HG02588 (cell line): Measurements from ENCODE around the gene DLG1.

ENCODE experiments used
- ATAC-seq: cut with Tn5 transposase; IDR thresholded peaks from one replicate; pipeline ENCODE4 v1.9.1; 2021; ENCODE audit warnings: mild to moderate bottlenecking, moderate library complexity; ENCODE audit not compliant: unreplicated experiment

Gene DLG1

DNA sequence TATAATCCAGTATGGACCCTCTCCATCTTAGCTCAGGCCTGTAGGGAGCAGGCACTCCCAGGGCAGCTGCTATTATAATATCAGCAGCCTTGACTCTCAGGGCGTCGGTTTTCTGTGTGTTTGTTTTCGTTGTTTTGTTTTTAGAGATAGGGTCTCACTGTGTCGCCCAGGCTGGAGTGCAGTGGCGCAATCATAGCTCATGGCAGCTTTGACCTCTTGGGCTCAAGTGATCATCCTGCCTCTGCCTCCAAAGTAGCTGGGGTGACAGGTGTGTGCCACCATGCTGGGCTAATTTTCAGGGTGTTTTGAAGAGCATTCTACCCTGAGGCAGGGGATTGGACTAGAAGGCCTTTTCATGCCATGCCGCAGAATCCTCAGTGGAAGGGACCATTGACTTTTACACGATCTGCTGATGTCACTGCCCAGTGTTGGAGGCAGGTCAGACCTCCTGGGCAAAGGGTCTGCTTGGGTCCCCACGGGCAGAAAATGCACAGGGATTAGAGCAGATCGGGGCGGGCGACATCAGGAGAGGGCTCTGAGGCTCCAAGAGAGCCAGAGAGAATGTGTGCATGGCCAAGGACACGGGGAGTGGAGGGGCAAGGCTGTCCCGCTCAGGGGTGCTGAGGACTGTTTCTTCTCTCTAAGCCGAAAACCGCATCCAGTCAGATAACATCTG lies 276.5 kb downstream of the DLG1 start:
- no peak for ATAC-seq

DNA sequence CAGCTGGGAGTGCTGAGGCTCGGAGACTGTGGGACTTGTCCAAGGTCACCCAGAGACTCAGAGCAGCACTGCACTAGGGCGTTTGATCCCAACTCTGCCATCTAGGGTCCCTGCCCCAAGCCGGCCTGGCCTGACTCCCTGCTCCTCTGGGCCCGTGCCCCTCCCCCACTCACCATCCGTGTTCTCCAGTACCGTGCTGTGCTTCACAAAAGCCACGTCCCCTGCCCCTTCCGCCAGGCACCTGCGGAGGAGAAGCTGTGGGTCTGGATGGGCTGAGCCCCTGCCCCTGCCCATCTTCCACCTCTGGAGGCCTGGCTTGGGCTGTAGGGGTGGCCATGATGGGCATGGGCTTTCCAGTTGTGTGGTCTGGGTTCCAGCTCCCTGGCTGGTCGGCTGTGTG lies 277.2 kb downstream of the DLG1 start:
- no peak for ATAC-seq

DNA sequence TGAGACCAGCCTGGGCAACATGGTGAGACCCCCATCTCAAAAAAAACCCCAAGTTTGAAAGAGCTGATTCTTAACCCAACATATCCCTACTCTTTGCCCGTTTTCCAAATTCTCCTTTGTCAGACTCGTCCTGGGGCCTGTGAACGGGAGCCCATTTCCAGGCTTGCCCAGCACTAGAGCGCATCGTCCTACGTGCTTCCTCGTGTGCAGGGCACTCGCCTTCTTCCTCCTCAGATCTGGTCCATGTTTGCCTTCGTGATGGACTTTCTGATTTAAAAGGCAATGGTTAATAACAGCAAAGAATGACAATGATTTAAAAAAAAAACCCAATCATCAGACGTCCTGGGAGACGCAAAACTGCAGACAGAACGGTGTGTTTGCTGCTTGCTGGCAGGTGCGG lies 278.9 kb downstream of the DLG1 start:
- no peak for ATAC-seq

DNA sequence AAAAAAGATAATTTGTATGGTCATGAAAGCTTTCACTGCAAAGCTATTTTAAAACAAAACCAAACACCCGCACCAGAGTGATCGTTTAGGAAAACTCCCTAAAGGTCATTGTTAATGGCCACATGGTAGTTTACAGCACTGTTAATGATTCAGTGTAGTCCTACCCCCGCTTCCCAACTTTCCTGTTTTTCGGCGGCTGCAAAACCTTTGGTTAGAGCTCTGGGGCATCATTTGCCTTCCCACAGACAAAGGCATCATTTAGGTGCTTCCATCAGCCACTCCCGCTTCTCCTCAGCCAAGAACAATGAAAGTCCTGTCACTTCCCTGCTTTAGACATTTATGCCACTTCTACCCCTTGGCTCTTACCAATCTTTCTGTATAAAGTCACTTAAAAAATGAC lies 279.4 kb downstream of the DLG1 start:
- ATAC-seq: no peak

DNA sequence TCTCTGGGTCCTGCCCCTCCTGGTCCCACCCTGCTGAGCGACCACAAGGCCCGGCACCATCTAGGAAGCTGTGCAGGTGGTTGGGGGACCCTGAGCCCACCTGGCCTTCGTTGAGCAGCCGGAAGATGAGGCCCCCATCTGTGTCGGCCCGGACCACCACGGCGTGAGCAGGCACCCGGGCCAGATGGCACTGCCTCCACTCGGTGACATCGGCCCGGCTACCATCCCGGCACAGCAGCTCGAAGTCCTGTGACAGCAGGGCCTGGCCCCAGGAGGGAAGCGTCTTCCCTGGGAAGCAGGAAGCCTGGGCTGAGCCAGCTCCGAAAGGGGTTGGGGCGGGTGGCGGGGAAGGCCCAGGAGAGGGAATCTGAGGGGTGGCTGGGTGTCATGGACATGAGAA lies 281.4 kb downstream of the DLG1 start:
- ATAC-seq: no peak

DNA sequence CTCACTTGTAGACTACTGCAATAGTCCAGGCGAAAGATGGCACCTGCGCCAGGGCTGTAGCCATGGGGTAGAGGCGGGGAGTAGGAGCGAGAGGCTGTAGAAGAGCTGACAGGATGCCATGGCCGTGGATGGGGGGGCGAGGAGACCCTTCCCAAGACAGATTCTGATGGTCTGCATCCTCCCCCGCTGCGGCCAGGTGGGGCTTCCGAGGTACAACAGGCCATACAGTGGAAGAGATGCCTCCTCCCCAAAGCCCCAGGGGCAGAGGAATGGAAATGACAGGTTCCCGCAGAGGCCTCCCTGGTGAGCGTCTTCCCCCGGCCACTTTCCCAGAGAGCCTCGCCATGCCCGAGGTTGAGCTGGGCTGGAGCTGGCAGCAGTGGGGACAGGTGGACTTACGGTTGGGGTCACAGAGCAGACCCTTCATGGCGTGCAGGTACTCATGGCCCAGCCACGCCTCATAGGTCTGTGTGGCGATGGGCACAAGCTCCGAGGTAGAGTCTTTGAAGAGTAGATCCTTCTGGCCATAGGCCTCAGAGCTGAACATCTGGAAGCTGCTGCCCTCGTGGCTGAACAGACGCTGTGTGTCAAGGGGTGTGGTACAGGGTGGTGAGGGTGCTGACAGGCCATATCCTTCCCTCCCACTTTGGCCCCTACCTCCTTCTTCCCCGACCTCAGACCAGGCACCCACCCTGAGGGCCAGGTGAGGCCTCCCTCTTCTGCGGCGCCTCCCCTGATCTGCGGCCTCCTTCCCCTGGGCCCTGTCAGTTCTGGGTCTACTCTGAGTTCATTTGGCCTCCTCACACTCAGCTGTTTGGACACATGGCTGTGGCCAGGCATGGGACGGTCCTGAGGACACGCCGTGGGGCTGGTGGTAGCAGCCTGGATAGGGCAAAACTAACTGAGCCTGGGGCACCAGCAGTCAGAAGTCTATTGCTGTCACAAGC lies 282.3 kb downstream of the DLG1 start:
- no peak for ATAC-seq

DNA sequence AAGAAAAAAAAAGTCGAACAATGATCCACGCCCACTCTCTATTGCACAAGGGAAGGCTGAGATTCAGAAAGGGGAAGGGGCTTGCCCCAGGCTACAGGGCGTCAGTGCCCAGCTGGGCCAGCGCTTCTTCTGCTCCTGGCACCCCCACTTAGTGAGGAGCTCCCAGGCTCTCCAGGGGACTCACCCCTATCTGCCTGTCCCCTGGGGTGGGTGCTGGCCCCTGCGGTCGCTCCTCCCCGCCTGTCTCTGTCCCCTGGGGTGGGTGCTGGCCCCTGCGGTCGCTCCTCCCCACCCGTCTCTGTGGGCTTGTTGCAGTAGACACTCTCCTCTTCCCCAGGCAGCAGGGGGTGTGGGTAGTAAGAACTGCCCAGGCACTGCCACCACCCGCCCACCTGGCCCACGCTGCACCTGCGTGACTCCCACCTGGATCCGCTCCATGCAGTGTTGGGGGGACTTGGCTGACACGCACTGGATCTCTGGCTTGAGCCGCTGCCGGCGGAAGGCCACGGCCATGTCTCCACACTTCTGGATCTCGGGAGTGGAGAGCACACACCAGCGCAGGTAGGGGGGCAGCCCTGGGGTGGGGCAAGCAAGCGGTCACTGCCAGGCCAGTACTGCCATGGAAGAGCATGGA lies 283.4 kb downstream of the DLG1 start:
- no peak for ATAC-seq

DNA sequence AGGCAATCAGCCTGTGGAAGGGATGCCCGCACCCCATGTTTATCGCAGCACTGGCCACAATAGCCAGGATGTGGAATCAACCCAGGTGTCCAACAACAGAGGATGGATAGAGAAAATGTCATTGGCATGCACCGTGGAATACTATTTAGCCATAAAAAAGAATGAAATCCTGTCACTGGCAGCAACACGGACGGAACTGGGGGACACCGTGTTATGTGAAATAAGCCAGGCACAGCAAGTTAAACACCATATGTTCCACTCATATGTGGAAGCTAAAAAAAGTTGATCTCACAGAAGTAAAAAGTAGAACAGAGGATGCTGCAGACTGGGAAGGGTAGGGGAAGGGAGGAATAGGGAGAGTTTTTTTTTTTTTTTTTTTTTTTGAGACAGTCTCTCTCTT lies 284.4 kb downstream of the DLG1 start:
- ATAC-seq: no peak

DNA sequence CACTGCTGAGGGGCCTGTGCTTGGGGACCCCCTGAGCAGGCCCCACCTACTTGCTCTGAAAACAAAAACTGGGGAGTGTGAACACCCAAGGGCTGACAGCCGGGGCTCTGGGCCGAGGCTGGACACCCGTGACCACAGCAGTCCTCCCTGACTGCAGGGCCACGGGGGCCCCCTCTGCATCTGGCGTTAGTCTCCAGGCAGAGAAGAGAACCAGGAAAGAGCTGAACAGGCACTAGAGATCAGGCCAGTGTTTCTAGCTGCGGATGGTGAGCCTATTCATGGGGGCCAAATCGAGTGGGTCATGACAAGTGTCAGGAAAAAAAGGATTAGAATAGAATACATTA lies 285.9 kb downstream of the DLG1 start:
- no peak for ATAC-seq

DNA sequence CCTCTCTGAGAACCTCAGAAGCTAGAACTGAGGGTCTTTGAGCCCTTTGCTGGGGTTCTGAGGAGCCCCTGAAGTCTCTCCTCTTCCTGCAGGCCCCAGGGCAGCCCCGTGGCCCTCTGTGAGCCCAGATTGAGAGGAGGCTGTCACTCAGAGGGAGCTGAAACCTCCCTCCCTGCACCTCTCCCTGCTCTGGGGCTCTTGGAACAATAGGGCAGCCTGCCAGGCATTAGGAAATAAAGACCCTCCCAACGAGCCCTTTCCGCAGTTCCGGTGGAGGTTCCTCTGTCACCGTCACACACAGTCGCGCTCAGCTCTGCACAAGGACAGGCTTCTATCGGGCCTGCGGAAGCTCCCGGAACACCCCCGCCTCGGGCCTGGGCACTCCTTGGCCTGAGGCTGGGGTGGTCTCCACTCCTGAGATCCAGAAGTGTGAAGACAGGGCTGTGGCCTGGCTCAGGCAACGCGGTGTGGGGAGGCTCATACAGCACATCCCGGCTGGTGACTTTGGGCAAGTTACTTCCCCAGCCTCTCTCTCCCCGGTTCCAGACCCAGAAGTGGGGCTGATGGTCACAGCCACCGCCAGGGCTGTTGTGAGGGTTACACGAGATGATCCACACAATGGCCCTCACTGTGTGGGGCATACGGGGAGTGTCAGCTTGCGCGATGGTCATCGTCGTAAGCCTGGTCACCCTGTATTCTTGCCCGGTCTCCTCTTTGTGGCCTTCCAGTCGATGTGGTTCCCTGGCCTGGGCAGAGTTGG lies 286.5 kb downstream of the DLG1 start:
- no peak for ATAC-seq

DNA sequence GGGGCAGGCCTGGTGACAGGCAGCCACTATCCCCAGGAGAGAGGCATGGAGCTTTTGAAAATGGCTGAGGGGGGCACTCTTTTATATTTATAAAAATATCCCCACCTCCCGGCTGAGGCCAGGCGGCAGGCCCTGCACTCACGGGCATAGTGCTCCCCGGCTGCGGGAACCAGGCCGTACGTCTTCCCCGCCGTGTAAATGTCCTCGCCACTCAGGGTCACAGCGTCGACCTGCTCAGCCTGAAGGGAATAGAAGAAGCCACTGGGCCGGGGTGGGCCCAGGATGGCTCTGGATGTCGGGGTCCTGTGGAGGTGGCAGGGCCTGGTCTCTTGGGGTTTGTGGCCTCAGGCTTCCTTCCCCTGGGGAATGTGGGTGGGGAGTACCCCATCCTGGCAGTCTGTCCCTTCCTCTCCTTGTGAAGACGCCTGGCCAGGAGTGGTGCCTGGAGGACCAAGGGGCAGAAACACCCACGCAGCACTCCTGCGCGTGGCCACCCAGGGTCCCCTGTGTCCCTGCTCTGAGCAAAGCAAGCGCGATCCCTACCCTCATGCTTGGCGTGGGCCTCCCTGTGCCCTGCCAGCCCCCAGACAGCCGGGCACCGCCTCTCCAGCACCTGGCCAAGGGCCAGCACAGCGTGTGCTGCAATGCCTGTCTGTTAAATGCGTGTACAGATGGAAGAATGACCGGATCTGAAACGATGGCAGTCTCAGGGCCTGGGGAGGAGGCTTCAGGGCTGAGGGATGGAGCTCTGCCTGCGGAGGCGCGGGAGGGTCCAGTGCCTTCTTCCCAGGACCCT lies 287.7 kb downstream of the DLG1 start:
- no peak for ATAC-seq

DNA sequence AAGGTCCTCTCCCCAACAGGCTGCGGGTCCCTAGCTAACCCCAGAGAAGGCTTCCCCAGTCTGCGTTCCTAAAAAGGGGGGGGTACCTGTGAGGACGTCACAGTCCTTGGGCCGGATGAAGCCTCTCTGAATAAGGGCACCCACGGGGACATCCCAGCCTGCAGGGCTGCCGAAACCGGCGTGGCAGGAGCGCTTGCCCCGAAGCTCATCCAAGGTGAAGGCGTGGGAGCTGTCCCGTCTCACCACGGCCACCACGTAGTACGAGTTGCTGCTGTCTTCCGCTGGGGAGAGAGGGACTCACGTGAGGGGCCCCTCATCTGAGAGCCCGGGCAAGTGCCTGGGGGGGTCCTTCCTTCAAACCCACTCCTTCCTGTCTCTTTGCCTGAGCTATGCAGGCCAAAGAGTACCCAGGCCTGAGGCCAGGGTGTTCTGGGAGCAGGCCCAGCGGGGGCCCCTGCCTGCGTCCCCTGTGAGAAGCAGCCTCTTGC lies 288.8 kb downstream of the DLG1 start:
- no peak for ATAC-seq

DNA sequence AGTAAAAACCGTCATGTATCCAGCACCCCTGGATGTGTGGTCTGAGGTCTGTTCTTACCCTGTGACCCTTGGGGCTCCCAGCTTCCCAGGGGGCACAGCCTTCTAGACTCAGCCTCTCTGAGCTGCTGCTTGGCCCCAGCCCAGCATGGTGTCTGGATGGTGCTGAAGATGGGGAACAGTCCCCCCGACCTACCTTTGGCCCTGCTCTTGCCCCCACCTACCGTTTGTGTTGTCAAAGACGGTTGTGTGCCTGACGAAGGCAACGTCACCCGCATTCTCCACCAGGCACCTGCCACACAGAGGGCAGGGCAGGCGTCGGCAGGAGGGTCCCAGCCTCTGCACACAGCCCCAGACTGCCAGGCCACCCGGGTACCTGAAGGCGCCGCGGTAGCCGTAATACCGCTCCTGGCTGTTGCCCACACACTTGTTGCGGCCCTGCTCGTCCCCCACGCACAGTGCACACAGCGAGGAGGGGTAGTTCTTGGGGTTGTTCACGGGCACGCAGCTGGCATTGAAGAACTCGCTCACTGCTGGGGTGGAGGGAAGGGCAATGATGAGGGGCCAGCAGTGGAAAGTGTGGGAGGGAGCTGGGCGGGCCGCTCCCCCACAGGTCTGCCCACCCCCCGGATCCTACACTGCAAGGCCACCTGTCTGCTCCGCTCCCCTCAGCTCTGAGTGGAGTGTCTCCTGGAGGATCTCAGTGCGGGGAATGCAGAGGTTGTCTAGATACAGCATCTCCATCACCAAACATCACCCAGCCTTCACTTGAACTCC lies 289.8 kb downstream of the DLG1 start:
- no peak for ATAC-seq

DNA sequence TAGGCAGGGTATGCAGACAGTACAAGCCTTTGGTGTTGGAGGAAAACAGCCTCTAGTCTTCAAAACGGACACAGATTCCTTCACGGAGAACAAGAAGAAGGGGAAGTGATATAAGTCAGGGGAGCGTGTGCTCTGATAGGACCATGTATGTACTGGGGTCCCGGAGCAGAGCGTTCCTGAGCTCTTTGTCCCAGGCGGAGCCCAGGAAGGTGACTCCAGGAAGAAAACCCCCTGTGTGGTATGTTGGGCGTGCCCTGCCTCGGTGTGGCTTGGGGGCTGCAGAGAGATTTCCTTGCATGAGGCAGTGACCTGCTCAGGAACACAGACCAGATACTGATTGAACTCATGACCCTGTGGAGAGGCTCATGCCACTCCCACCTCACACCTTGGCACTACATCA lies 290.5 kb downstream of the DLG1 start:
- ATAC-seq: no peak

DNA sequence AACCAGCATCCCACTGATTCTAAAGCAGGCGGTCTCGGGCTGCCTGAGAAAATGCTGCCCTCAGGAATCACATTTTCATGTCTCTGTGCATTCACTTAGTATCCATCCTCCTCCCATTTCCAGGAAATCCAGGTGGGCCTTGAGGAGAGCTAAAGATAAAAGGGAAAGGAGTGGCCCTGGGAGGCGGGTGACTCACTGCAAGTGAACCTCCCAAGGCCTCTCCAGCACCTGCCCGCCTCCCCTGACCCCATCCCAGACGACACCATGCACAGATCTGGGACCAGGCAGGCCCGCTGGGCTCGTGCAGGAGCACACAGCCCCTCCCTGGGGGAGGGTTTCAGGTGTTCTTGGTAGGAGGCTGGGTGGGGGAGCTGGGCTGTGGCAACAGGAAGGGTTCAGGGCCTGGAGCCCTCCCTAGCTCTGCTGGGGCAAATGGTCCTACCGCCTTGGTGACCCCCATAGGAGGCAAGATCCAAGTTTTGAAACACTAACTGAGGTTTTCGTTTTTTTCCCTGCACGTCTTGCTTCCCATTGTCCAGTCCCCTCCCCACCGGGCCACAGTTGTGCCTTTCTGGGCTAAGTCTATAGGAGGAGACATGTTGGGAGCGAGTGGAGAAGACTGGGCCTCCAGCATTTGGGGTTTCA lies 291.0 kb downstream of the DLG1 start:
- no peak for ATAC-seq

DNA sequence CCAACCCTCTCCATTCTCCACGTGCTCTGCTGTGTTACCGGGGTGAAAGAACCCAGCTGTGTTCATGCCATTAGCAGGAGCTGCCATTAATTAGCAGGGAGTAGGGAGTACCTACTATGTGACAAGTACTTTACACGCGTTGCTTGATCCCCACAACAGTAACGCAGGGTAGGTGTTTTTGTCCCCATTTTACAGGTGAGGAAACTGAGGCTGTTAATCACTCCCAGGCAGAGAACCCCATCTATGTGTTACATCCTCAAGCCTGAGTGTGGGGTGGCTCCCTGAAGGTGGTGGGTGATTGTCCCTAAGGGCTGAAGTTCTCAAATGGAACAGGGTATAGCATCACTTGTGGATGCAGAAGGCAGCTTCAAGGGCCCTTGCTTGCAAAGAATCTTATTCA lies 291.6 kb downstream of the DLG1 start:
- ATAC-seq: no peak

DNA sequence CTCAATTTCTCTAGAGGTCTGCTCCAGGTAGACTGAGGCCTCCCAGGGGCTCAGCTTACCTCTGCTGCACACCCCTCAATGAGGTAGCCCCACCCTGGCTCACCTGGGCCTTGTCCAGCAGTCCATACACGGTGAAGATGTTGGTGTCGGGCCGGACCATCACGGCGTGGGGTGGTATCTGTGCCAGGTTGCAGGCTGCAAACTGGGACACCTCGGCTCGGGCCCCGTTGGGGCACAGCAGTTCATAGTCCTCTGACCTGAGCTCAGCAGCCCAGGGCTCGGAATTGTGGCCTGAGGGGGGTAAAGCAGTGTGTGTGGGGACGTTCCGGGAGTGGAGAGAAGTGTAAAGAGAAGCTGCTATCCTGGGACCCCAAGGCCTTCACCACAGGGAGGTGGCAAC lies 292.0 kb downstream of the DLG1 start:
- ATAC-seq: no peak

DNA sequence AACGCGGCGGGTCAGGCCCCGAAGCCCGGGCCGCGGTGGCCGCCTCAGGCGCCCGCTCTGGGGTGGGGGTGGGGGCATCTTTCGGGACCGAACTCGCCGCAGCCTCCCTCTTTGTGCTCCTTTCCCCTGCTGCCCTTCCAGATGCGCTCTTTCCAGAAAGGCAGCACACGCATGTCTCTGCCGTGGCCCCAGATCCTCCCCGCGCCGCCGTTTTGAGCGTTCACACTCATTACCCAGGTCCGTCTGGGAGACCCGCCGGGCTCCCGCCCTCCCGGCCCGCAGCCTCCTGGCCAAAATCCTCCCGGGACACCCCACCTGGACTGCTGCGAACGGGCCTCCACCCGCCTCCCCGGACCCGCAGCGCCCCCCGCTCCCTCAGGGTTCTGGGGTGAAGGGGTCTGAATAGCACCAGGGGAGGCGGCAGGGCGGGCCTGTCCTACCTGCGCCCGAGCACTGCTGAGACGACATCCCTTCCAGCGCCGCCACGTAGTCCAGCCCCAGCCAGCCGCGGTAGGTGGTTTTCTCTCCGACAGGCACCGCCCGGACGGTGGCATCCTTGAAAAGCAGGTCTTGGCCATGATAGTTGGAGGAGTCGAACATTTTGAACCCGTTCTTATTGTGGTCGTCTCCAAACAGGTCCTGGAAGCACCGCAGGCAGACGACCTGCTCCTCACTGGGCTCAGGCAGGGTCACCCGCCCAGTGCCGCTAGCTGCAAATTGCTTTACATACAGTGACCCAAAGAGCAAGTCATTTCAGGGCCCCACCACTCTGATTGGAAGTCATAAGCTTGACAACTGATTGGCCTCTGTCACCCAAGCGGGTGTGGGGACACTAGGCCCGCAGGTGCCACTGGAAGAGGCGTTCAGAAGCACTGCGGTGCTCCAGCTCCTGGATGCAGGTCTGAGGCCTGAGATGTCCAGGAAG lies 294.7 kb downstream of the DLG1 start:
- peak; percentile 14 for ATAC-seq
